ENCODE results near the gene RPS5.
A peak's percentile ranks its signal among the peaks of the same experiment; 100 is the strongest.
"Not testable (repeated sequence)": the region's sequence is repeated elsewhere in the genome, so short reads cannot be mapped to it uniquely, and the experiment has no call there.

Gene RPS5

GRCh38 chr19:58386576-58387337 lies at the start of gene RPS5:
Gene RPS5, plus strand, starts transcription at chr19:58387269. Its CDS starts 869 bp downstream, at chr19:58388138.
- DNase-seq (ENCODE audit: low read depth in 2 of 2): peak; percentile 90 to 92

GRCh38 chr19:58338336-58338735 lies 48.7 kb upstream of the RPS5 start:
- DNase-seq (ENCODE audit: low read depth in 2 of 2): no peak

GRCh38 chr19:58338825-58339558 lies 48.1 kb upstream of the RPS5 start:
- DNase-seq (ENCODE audit: low read depth in 2 of 2): no peak

GRCh38 chr19:58345558-58345957 lies 41.5 kb upstream of the RPS5 start:
- DNase-seq (ENCODE audit: low read depth in 2 of 2): no peak

GRCh38 chr19:58346961-58347929 lies 39.8 kb upstream of the RPS5 start:
- peak; percentile 29 to 33 for DNase-seq (ENCODE audit: low read depth in 2 of 2)

- DNase-seq (ENCODE audit: low read depth in 2 of 2): not testable (repeated sequence)
Measured at GRCh38 chr19:58348080-58348479, 39.0 kb upstream of the RPS5 start.

GRCh38 chr19:58349590-58349989 lies 37.5 kb upstream of the RPS5 start:
- no peak for DNase-seq (ENCODE audit: low read depth in 2 of 2)

- DNase-seq (ENCODE audit: low read depth in 2 of 2): no peak
Measured at GRCh38 chr19:58350001-58350861, 36.8 kb upstream of the RPS5 start.

- no peak for DNase-seq (ENCODE audit: low read depth in 2 of 2)
Measured at GRCh38 chr19:58350871-58351557, 36.1 kb upstream of the RPS5 start.

- DNase-seq (ENCODE audit: low read depth in 2 of 2): no peak
Measured at GRCh38 chr19:58351558-58351878, 35.6 kb upstream of the RPS5 start.

- DNase-seq (ENCODE audit: low read depth in 2 of 2): no peak
Measured at GRCh38 chr19:58351990-58352755, 34.9 kb upstream of the RPS5 start.

- no peak for DNase-seq (ENCODE audit: low read depth in 2 of 2)
Measured at GRCh38 chr19:58352760-58353671, 34.1 kb upstream of the RPS5 start, which contains the start of gene A1BG. Gene A1BG, minus strand, starts transcription at chr19:58353492. Its CDS starts 55 bp downstream, at chr19:58353437.

GRCh38 chr19:58353717-58354477 lies 33.2 kb upstream of the RPS5 start:
- DNase-seq (ENCODE audit: low read depth in 2 of 2): no peak

- DNase-seq (ENCODE audit: low read depth in 2 of 2): no peak
Measured at GRCh38 chr19:58354478-58355030, 32.5 kb upstream of the RPS5 start.

GRCh38 chr19:58355215-58355796 lies 31.8 kb upstream of the RPS5 start:
- DNase-seq (ENCODE audit: low read depth in 2 of 2): no peak

- DNase-seq (ENCODE audit: low read depth in 2 of 2): no peak
Measured at GRCh38 chr19:58355908-58356765, 30.9 kb upstream of the RPS5 start.

All from stimulated activated CD4-positive, alpha-beta T cell treated with anti-CD3 and anti-CD28 coated beads, Interleukin-1b, Interleukin-23, amount 100 ng/mL, for 1 hour (primary cell).